A172 (cell line): Measurements from ENCODE around the gene SYTL2. TPM values are rescaled to one million over a fixed set of nuclear protein-coding genes. Genes with fewer than 3 reads are reported as not detected.

Experiments used
- DNase-seq: peaks from one replicate; pipeline ENCODE4 v3.0.0-alpha.2; 2015; ENCODE audit warnings: low spot score
- total RNA-seq: library from RNA; depleted of rRNA; stranded (reverse); fragments of >200 nt; shearing (Covaris generic); gene quantifications from 2 replicates; pipeline ENCODE4 v1.2.3, GENCODE V29; 2014

The SYTL2 gene
- total RNA-seq, 1 experiment from 2014 or later, result 39.2 TPM

DNA sequence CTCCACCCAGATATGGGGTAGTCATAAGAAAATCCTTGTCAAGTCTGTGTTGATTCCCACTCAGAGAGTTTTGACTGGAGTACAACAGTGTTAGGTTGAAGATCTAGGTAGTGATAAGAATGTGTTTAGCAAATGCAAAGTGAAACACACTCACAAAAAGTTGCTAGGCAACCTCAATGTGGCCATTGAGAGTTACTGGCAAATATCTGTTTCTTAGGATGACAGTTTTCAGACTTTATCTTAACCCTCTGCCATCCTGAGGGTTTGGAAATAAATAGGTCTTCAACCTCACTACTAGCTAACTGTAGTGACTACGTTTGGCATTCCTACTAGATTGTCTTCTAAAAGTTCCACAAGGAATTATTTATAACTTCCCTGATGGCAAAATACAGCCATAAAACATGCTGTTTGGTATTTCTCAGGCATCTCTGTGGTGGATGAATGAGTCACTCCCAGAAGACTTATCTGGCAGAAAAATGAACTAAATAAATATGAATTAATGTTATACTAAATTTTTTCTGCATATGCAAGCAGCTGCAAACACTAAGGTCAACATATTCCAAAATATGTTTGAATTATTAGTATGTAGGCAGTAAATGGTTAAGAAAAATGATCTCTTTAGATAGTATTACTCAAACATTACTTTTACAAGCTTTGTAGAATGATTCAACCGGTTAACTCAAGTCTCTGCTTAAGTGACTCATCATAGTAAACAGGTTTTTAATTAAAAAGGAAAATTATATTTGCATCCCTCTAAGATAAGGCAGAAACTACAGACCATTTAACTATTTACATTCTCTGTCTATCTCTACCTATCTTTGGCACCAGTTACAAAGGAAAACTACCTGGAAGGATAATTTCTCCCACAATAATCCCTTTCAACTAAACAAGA, 17.1 kb upstream of the SYTL2 start:
- peak; percentile 96 for DNase-seq

DNA sequence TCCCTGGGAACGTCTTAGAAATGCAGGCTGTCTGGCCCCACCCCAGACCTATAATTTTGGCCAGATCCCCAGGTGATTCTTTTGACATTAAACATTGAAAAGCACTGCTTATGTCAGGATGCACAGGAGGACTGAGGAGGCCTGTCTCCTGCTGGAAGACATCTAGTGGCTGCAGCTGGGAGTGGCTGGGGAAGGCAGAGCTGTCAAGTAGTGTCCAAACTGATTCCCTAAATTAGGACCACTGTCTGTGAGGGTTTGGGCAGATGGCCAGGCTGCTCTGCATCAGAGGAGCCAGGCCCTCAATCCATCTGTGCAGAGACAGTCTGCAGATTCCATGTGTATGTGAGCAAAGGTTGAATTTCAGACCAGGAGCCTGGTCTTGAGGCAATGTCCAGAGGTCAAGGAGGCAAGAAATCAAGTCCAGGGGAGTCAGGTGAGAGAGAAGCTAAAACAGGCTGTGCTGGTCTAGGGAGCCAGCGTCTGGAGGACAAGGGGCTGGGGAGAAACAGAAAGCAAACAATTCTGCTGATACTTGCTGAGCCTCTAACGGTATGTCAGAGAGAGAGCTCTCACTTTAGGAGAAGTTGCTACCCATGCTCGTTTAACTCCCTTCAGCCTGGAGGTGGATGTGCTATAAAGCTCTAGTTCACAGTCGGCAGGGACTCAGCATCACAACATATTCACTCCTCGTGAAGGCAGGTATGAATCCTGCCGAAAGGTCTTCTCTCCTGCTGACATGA, 15.3 kb upstream of the SYTL2 start:
- peak; percentile 39 for DNase-seq

DNA sequence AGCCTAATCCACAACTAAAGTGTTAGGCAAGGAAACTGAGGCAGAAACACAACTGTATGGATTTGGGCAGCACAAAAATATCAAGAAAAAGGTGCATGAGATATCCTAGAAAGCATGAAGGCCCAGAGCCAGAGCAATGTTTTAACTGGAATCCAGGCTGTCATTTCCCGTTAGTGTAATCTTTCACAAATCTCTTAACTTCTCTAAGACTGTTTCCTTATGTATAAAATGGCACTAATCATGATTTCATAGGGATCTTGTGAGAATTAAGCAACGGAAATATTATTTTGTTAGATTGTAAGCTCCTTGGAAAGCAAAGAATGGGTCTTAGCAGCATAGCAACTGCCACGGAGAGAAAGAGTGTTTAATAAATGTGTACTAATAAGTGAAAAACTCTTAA, 14.7 kb upstream of the SYTL2 start:
- DNase-seq, result no peak

DNA sequence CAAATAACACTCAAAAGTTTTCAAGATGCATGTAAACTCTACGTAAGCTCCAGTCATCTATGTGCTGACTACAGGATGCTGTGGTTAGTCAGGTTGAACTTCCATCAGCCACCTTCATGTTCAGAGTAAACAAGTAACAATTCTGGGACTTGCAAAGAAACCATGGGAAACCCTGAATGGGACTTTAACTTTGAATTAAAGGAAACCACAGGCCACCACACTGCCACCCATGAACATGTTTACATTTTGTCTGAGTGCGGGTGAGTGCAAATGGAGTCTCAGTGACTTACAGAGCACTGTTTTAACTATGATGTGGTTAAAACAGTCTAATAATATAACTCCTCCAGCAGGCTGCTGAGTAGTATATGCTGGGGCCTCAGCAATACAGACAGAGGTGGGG, 12.9 kb upstream of the SYTL2 start:
- DNase-seq, result no peak

DNA sequence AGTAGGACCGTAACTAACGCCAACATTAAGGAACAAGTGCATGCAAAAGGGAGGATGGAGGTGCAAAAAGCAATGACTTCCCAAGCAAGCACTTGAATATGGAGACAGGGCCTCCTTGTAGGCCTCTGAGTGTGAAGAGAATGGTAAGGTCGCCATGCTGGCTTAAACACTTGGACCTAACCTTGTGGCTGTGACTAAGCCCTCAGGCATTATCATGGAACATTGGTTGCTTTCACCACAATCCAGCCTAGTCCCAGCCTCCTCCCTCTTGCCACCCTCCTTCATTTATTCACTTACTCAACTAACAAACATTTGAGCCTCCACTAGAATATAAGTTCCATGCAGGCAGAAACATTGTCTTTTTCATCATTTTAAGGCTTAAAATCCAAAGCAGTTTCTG, 11.9 kb upstream of the SYTL2 start:
- DNase-seq, result peak; percentile 50

DNA sequence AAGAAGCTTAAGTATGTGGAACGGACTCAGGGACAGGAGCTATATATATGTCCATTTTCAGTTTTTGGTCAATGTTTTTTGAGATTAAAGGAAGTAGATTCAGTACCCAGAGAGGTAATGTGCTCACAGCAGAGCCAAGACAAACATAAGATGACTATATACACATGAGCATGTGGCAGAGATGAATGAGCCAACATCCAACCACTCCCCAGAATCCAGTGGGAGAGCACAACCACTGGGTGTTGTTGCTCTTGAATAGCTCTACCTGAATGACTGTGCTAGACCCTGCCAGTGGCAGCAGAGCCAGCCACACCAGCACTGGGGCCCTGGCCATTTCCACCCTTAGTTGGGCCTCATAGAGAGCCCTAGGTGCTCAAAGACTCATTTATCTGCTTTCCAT, 10.7 kb upstream of the SYTL2 start:
- peak; percentile 48 for DNase-seq

DNA sequence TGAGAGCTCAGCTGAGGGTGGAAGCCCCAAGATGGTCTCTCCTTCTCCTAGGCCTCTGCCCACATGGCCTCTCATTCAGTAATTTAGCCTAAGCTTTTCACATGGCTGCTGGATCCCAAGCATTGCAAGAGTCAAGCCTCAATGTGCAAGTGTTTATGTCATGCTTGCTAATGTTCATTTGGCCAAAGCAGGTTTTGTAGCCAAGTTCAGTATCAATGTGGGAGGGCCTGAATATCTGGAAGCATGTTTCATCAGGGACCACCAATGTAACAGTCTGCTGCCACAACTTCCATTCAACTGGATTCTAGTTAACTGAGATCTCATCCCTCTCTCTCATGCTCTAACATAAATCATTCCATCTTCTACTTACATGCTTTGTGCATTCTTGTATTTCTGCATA, 8.5 kb upstream of the SYTL2 start:
- DNase-seq, result no peak

DNA sequence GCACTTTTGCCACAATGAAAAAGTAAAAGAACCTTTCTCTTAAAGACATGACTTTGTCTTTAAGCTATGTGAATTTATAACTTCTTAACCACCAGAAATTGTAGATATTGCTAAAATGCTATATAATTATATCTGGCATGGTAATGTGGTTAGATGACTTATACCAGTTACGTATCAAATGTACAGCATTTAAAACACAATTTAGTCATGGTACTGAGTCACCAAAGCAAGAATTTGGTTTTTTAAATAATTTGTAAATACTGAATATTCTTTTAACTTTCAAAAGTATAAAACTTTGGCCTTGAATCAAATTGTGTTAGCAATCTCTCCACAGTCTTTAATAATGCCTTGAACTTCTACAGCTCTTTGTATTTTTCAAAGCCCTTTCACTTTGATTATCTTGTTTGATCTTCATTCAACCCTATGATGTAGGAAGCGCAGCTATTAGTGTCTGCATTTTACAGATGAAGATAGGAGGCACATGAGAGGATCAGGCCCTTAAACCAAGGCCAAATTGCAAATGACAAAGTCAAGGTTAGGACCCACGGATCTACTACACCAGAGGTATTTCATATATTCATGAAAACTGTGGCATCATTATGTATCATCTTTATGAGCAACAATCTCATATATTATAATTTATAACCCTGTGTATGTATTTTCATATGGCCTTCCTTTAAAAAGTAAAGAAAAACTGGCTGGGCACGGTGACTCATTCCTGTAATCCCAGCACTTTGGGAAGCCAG, 4.4 kb upstream of the SYTL2 start:
- DNase-seq, result peak; percentile 41

DNA sequence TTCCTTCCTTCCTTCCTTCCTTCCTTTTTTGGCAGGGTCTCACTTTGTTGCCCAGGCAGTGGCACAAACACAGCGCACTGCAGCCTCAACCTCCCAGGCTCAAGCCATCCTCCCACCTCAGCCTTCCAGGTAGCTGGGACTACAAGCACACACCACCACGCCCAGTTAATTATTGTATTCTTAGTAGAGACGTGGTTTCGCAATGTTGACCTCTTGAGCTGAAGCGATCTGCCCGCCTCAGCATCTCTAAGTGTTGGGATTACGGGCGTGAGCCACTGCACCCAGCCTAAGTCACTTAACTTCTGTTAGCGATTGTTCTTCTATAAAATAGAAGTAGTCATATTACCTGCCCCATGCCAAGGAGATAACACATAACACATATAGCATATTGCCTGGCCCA, 2.8 kb upstream of the SYTL2 start:
- DNase-seq, result no peak

DNA sequence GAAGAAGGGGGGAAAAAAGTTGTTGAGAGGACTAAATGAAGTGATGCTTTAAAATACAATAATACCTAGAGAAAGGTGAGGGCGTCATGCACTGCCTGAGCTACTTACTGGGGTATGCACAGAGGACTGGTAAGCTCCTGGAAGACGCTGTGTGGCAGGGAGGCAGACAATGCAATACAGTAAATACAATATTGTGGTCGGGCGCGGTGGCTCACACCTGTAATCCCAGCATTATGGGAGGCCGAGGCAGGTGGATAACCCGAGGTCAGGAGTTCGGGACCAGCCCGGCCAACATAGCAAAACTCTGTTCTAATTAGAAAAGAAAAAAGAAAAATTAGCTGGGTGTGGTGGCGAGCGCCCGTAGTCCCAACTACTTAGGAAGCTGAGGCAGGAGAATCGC, 683 bp upstream of the SYTL2 start:
- DNase-seq, result no peak

DNA sequence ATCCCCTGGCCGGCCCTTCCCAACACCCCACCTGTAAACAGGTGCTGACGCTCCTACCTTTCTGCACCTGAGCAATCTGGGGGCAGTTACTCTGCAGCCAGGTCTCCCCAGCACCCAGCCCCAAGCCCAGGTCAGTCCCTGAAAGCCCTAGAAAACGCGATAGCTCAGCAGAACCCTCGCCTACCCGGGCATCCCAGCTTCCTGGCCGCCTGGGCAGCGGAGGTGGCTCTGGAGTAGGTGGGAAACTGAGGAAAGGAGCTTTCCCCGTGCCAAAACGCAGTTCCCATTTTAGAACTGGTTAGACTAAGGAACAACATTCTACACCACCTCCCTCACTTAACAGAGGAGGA, 445 bp downstream of the SYTL2 start:
- no peak for DNase-seq

DNA sequence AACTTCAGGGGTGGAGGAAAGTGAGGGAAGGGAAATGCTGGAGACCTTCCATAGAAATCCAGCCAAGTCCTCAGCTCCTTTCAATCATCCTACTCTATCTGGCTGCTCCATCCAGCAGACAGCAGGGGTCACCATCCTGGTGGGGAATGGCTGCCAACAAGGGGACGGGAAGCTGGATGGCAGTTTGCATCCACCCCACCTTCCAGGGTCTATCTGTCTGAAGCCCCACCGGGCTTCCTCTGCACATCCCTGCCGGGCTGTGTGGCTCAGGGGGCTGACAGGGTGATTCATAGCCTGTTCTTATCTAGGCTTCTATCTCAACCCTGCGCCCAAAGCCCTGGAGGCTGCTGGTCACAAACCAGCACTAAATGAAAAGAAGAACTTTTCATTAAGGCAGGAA, 1.1 kb downstream of the SYTL2 start:
- DNase-seq, result no peak

DNA sequence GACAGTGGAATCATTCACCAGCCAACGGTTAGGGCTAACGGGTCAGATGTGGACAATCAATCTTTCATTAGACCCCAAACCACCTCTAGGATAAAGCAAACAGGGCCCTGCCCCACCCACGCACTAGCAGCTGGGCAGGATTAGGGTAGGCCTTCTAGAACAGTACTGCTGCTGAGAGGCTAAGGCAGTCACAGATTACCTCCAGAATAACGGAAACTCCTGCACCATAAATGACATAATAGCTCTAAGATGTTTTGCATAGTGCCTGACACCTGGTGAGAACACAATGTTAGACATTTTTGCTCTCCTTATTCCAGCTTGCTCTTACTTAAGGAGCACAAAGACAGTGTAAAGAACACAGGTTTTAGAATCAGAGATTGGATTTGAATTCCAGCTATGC, 1.8 kb downstream of the SYTL2 start:
- no peak for DNase-seq

DNA sequence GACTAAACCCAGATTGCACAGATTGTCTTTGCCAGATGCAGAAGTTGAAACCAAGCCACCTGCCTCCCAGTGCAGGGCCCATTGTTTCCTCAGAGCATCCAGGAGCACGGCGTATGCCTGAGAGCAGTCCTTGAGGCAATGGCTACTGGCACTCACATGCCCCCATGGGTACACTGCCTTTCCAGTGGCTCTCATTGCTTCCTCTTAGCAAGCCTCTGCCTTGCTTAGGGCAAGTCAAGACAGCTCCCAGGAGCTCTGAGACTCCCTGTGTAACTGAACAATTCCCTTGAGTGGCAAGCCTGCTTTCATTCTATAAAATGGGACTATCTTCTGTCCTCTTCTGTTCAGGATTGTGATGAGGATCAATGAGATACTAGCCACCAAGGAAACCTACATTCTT, 4.1 kb downstream of the SYTL2 start:
- DNase-seq, result no peak

DNA sequence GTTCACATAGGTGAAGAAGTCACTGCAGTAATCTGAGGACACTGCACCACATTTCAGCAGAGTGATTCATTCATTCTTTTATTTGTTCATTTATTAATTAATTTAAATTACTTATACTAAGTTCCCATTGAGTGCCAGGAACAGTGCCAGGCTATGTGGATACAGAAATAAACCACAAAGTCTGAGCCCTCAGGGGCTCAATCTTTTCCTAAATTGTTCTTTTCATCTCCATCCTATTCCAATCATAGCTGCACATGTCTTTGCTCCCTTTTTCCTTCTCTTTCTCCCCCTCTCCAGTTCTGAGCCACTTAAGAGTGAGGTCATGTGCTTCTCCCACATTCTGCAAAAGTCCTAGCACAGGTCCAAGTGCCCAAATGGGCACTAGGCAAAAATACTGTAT, 4.9 kb downstream of the SYTL2 start:
- no peak for DNase-seq

DNA sequence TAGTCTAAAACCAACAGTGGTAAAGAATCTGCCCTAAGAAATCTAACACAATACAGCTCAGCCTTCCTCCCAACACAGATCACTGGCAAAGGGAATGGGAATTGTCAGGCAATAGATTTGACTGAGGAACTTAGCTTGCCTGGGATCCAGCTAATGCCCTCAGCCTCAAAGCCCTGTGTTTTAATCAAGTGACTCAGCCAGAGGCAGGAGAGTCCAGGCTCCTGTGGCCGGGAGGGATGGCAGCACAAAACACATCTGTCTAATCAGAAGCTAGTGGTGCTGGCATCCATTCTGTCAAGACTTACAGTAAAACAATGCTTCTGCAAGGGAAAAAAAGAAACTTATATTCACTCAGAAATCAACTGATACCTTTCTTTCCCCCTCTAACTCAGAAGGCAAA, 5.6 kb downstream of the SYTL2 start:
- peak; percentile 13 for DNase-seq

DNA sequence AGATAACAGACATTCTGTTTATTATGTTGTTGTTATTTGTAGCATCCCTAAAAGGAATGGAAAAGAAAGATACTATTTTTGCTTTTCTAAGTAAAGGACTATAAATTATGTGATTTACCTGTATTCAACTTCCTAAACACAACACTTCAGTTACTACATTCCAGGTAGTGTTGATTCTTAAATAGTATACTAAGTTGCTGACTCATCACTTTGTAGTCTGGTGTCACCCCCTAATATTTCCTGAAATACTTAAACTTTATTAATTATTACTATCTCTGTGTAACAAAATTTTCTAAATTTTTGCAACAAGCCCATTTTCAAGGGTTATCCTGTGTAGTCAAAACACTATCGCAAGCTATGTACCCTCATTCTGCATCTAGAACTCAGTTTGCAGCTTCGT, 7.0 kb downstream of the SYTL2 start:
- no peak for DNase-seq

DNA sequence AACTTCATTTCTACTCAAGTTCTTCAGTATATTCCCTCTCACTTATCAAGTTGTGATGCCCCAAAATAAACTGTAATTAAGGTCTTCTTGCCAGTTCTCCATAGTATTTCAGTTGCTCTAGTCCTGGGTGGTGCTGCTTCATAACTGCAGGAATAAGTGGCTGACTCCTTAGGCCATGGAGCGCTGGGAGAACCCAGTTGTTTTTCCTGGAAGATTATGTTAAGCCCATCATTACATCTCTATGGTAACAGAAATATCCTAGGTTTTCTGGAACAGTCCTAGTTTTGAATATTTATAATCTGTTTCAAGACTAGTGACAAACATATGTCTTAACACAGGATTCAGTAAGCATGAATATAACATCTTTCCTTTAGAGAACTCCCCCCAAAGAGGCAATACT, 7.6 kb downstream of the SYTL2 start:
- DNase-seq, result no peak

DNA sequence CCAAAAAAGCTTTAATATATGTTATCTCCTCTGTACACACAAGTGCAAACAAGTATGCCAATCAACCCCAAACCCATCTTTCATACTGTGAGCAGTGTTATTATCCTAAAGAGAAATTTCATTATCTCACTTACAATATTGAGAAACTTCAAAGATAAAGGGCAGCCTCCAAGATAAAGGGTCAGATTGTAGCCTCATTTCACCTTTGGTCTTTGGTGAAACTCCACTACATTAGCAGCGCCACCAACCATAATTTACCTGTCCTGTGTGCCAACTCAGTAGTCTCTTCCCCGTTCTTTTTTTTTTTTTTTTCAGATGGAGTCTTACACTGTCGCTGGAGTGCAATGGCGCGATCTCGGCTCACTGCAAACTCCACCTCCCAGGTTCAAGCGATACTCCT, 9.4 kb downstream of the SYTL2 start:
- no peak for DNase-seq

DNA sequence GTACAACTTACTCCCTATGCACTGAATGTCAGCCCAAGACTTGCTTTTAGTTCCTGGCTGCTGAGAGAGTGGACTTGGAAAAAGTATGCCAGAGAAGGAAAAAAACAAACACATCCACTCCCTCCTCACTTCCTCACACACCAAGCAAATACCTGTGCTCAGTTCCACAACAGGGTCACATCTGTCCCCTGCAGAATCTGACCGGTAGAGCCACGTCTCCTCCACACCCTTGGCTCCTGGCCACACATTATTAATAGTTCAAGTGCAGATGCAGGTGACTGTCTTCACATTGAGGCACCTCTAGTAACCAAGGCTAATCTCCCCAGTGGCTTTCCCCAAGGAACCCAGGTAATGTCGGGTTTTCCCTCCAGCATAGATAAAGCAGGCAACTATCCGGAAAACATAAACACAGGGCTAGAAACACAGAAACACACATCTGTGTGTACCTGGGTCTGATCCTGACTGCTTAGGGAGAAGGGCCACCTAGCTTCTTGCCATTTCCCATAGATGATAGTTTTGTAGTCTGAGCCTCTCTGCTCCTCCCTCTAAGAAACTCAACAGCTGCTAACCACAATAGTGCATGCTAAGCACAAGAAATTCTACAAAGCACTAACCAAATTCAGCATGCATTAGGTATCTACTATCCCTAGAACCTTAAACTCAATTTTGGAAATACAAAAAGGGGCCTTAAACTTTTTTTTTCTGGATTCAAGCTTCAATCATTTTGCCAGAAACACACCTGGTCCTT, 10.2 kb downstream of the SYTL2 start:
- no peak for DNase-seq

DNA sequence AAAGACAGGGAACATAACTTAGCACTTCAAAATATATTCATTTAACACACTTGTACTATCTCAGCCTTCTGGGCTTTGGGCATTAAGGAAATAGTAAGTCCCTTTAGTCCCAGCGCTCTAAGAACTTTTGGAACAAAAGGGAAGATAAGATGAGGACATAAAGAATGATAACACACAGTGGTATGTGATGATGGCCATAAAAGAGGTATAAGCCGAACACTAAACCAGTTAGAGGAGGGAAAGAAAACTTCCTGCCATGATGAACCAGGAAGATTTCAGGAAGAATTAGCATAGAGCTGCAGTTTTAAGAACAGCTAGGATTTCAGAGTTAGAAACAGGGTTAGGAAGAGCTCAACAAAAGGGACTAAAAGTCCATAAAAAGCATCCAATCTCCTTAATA, 11.8 kb downstream of the SYTL2 start:
- no peak for DNase-seq

DNA sequence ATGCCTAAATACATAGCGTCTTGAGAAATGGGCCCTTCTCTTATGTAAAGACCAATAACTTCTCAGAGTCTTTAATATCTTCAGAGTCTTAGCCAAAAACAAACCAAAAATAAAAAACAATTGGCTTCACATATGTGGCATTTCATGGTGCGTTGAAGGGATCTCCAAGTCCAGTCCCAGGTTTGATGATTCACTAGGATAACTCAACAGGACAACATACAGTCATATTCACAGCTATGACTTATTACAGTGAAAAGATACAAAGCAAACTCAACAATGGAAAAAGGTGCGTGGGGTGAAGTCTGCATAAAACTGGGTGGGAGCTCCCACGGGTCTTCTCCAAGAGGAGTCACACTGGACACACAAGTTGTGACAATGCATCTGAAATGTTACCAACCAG, 12.6 kb downstream of the SYTL2 start:
- no peak for DNase-seq
